Measurements from ENCODE around the gene CRYGS.

CRYGS gene

GRCh38 chr3:186515125-186515524, 29.1 kb downstream of the CRYGS start:
- DNase-seq = no peak
- H3K4me1 ChIP-seq = peaks cover 37% of the 10 kb centered on the region
- no peaks in the 10 kb centered on the region for H3K27me3 ChIP-seq

GRCh38 chr3:186514296-186515002, 29.7 kb downstream of the CRYGS start:
- H3K4me1 ChIP-seq = peaks cover 37% of the 10 kb centered on the region
- TF ChIP-seq CTCF (IDR thresholded peaks at IDR 0.05; ENCODE audit: low read depth, low read length) = peak; percentile 64
- H3K9me3 ChIP-seq = no peaks in the 10 kb centered on the region
- no peak for DNase-seq
- no peaks in the 10 kb centered on the region for H3K27me3 ChIP-seq
- no peak overlapping the region for H3K4me3 ChIP-seq (ENCODE audit: low read depth, low read length)
- H3K36me3 ChIP-seq = no peaks in the 10 kb centered on the region

More at GRCh38 chr3:186515125-186515524, 29.1 kb downstream of the CRYGS start:
- no peaks in the 10 kb centered on the region for H3K36me3 ChIP-seq
- no peak for TF ChIP-seq CTCF (IDR thresholded peaks at IDR 0.05; ENCODE audit: low read depth, low read length)
- no peaks in the 10 kb centered on the region for H3K9me3 ChIP-seq
- no peak overlapping the region for H3K4me3 ChIP-seq (ENCODE audit: low read depth, low read length)

GRCh38 chr3:186513386-186513785, 30.8 kb downstream of the CRYGS start:
- H3K9me3 ChIP-seq = no peaks in the 10 kb centered on the region
- no peak for TF ChIP-seq CTCF (IDR thresholded peaks at IDR 0.05; ENCODE audit: low read depth, low read length)

GRCh38 chr3:186512570-186513302, 31.4 kb downstream of the CRYGS start:
- H3K36me3 ChIP-seq = no peaks in the 10 kb centered on the region
- H3K4me3 ChIP-seq (ENCODE audit: low read depth, low read length) = no peak overlapping the region
- H3K4me1 ChIP-seq = peaks cover 37% of the 10 kb centered on the region
- no peaks in the 10 kb centered on the region for H3K9me3 ChIP-seq
- no peaks in the 10 kb centered on the region for H3K27me3 ChIP-seq
- no peak for TF ChIP-seq CTCF (IDR thresholded peaks at IDR 0.05; ENCODE audit: low read depth, low read length)
- no peak for DNase-seq

More at GRCh38 chr3:186513386-186513785, 30.8 kb downstream of the CRYGS start:
- Histone ChIP-seq H3K27me3 (no peaks in the 10 kb centered on the region), H3K4me3 (ENCODE audit: low read depth, low read length) (0 out of 2 replicates have a peak overlapping the region, but pooled peaks have one; percentile 1), H3K4me1 (peaks cover 37% of the 10 kb centered on the region), H3K36me3 (no peaks in the 10 kb centered on the region)
- no peak for DNase-seq

GRCh38 chr3:186511702-186512101, 32.5 kb downstream of the CRYGS start:
- no peak for DNase-seq
- H3K27me3 ChIP-seq = no peaks in the 10 kb centered on the region
- H3K4me3 ChIP-seq (ENCODE audit: low read depth, low read length) = no peak overlapping the region
- H3K9me3 ChIP-seq = no peaks in the 10 kb centered on the region
- TF ChIP-seq CTCF (IDR thresholded peaks at IDR 0.05; ENCODE audit: low read depth, low read length) = no peak
- H3K36me3 ChIP-seq = no peaks in the 10 kb centered on the region
- H3K4me1 ChIP-seq = peaks cover 37% of the 10 kb centered on the region

- no peaks in the 10 kb centered on the region for H3K27me3 ChIP-seq
- H3K9me3 ChIP-seq = no peaks in the 10 kb centered on the region
- H3K4me1 ChIP-seq = peaks cover 37% of the 10 kb centered on the region
- DNase-seq = no peak
- H3K36me3 ChIP-seq = no peaks in the 10 kb centered on the region
- no peak overlapping the region for H3K4me3 ChIP-seq (ENCODE audit: low read depth, low read length)
- TF ChIP-seq CTCF (IDR thresholded peaks at IDR 0.05; ENCODE audit: low read depth, low read length) = no peak
Measured at GRCh38 chr3:186511245-186511644, 32.9 kb downstream of the CRYGS start.

Measured in BE2C (cell line).